A549 (cell line): ENCODE measurements around the gene GANAB. TPM values are rescaled to one million over a fixed set of nuclear protein-coding genes. Genes with fewer than 3 reads are reported as not detected.

ENCODE experiments used
- ATAC-seq, 2 experiments: fragments of 200-7000 bp in 1 of 2; fragments of >200 bp in 1 of 2; cut with Nextera tagmentation in 1 of 2; cut with Tn5 transposase in 1 of 2; 3 replicates each; pipeline versions ENCODE4 v1.8.0 to v1.9.1; 2018 to 2020; ENCODE audit warnings: mild to moderate bottlenecking in 1 of 2, moderate library complexity in 1 of 2
- CTCF ChIA-PET: fragments of 300-600 bp; sonication (Branson Sonifier 250); formaldehyde crosslinking; extraction: SDS; loops from one replicate; lab custom pipeline; 2021; ENCODE audit warnings: antibody characterized with exemption, inconsistent platforms; lab: Yijun Ruan, JAX
- POLR2A ChIA-PET: fragments of 350-600 bp; formaldehyde crosslinking; extraction: SDS; loops from one replicate; lab custom pipeline; 2021; ENCODE audit warnings: antibody characterized with exemption, inconsistent platforms; lab: Yijun Ruan, JAX
- DNase-seq, 2 experiments: peaks; one replicate each; pipeline versions ENCODE4 v3.0.0 to v3.0.0-alpha.2; 2011 to 2016; ENCODE audit warnings: low read depth in 1 of 2, low spot score in 1 of 2
- FAIRE-seq: peaks from 2 replicates; lab custom pipeline; 2011; peaks lifted over from hg19 to GRCh38; lab: Jason Lieb, UNC
- H3K27ac ChIP-seq, 2 experiments: fragments of >200 bp; sonication (Bioruptor Twin); formaldehyde crosslinking; 3 replicates each; pipeline ENCODE4 v1.5.1; 2016 to 2017
- H3K4me1 ChIP-seq: fragments of >200 bp; sonication (Bioruptor Twin); formaldehyde crosslinking; 3 replicates; pipeline ENCODE4 v1.6.1; 2016
- H3K4me2 ChIP-seq: fragments of >200 bp; sonication (Bioruptor Twin); formaldehyde crosslinking; 3 replicates; pipeline ENCODE4 v1.6.1; 2016
- H3K4me3 ChIP-seq: fragments of >200 bp; sonication (Bioruptor Twin); formaldehyde crosslinking; 3 replicates; pipeline ENCODE4 v1.5.1; 2016
- H3K9me3 ChIP-seq: fragments of >200 bp; sonication (Bioruptor Twin); formaldehyde crosslinking; 3 replicates; pipeline ENCODE4 v1.6.1; 2016
- BCL3 ChIP-seq: fragments of >200 bp; sonication (Bioruptor Twin); formaldehyde crosslinking; IDR thresholded peaks from 3 replicates; pipeline ENCODE4 v1.6.1; 2016
- BHLHE40 ChIP-seq: IDR thresholded peaks from 2 replicates; pipeline ENCODE4 v1.6.1; 2012; ENCODE audit warnings: low read depth, low read length, inconsistent platforms
- CBX2 ChIP-seq: fragments of 200-600 bp; sonication (generic); IDR thresholded peaks from 2 replicates; pipeline ENCODE4 v1.6.1; 2016; ENCODE audit warnings: low read depth, mild to moderate bottlenecking, borderline replicate concordance
- CBX8 ChIP-seq: fragments of 200-600 bp; sonication (generic); IDR thresholded peaks from 2 replicates; pipeline ENCODE4 v1.6.1; 2016
- EHF ChIP-seq: fragments of 250-450 bp; sonication (Bioruptor Pico); IDR thresholded peaks from 2 replicates; pipeline ENCODE4 v1.5.0; 2020; ENCODE audit warnings: mild to moderate bottlenecking
- EP300 ChIP-seq, 2 experiments: fragments of >200 bp; sonication (Bioruptor Twin); formaldehyde crosslinking; IDR thresholded peaks; 2 replicates in 1 of 2; 3 replicates in 1 of 2; pipeline ENCODE4 v1.6.1; 2016 to 2017
- ESRRA ChIP-seq: fragments of 150-350 bp; IDR thresholded peaks from 2 replicates; pipeline ENCODE4 v1.6.1; 2014; ENCODE audit warnings: mild to moderate bottlenecking, low read length, borderline replicate concordance
- FOSL2 ChIP-seq, 2 experiments: fragments of 450-650 bp in 1 of 2; fragments of >200 bp in 1 of 2; sonication (Bioruptor Twin) in 1 of 2; formaldehyde crosslinking; IDR thresholded peaks; 2 replicates each; pipeline versions ENCODE4 v1.5.0 to v1.6.1; 2016 to 2020; ENCODE audit warnings: mild to moderate bottlenecking in 1 of 2, moderate library complexity in 1 of 2
- FOXS1 ChIP-seq: fragments of 250-450 bp; sonication (Bioruptor Pico); IDR thresholded peaks from 2 replicates; pipeline ENCODE4 v1.5.0; 2020; ENCODE audit warnings: mild to moderate bottlenecking, moderate library complexity
- HEYL ChIP-seq: fragments of 250-450 bp; sonication (Bioruptor Pico); IDR thresholded peaks from 2 replicates; pipeline ENCODE4 v1.8.0; 2021; ENCODE audit warnings: mild to moderate bottlenecking, moderate library complexity
- HOXA7 ChIP-seq: fragments of 250-450 bp; sonication (Bioruptor Pico); IDR thresholded peaks from 2 replicates; pipeline ENCODE4 v1.5.0; 2020; ENCODE audit warnings: mild to moderate bottlenecking, moderate library complexity
- KDM1A ChIP-seq: fragments of 200-600 bp; sonication (generic); IDR thresholded peaks from 2 replicates; pipeline ENCODE4 v1.6.1; 2016; ENCODE audit warnings: low read depth, mild to moderate bottlenecking
- KDM5A ChIP-seq: fragments of 200-600 bp; sonication (generic); IDR thresholded peaks from 2 replicates; pipeline ENCODE4 v1.6.1; 2016; ENCODE audit warnings: antibody characterized with exemption, mild to moderate bottlenecking
- MAFK ChIP-seq: fragments of 450-650 bp; IDR thresholded peaks from 2 replicates; pipeline ENCODE4 v1.6.1; 2014; ENCODE audit not compliant: partially characterized antibody
- MAZ ChIP-seq: fragments of 150-350 bp; IDR thresholded peaks from 2 replicates; pipeline ENCODE4 v1.6.1; 2014; ENCODE audit warnings: antibody characterized with exemption, low read depth, low read length, borderline replicate concordance
- NPAS2 ChIP-seq: fragments of 250-450 bp; sonication (Bioruptor Pico); IDR thresholded peaks from 2 replicates; pipeline ENCODE4 v1.8.0; 2022; ENCODE audit warnings: mild to moderate bottlenecking, moderate library complexity, borderline replicate concordance
- PHF8 ChIP-seq: fragments of 200-600 bp; sonication (generic); IDR thresholded peaks from 2 replicates; pipeline ENCODE4 v1.6.1; 2016; ENCODE audit warnings: low read depth, mild to moderate bottlenecking, antibody characterized with exemption, moderate library complexity, borderline replicate concordance
- POLR2A ChIP-seq: IDR thresholded peaks from 2 replicates; pipeline ENCODE4 v1.6.1; 2012; ENCODE audit warnings: mild to moderate bottlenecking, low read length
- POLR2AphosphoS2 ChIP-seq: conservative IDR thresholded peaks from 2 replicates; pipeline ENCODE4 v1.6.1; 2012; ENCODE audit warnings: low read length, improper control_type of control experiment, inconsistent platforms
- RAD21 ChIP-seq, 2 experiments: fragments of >200 bp in 1 of 2; sonication (Bioruptor Twin) in 1 of 2; formaldehyde crosslinking in 1 of 2; IDR thresholded peaks in 1 of 2; conservative IDR thresholded peaks in 1 of 2; 2 replicates in 1 of 2; 3 replicates in 1 of 2; pipeline ENCODE4 v1.6.1; 2012 to 2018; ENCODE audit warnings: inconsistent platforms in 1 of 2
- RCOR1 ChIP-seq: fragments of 150-350 bp; IDR thresholded peaks from 2 replicates; pipeline ENCODE4 v1.6.1; 2014; ENCODE audit warnings: antibody characterized with exemption, low read length, low read depth
- RFX5 ChIP-seq: fragments of 450-650 bp; IDR thresholded peaks from 2 replicates; pipeline ENCODE4 v1.7.1; 2014; ENCODE audit warnings: antibody characterized with exemption, mild to moderate bottlenecking, moderate library complexity
- RNF2 ChIP-seq: fragments of 200-600 bp; sonication (generic); IDR thresholded peaks from 2 replicates; pipeline ENCODE4 v1.6.1; 2016; ENCODE audit warnings: low read depth, mild to moderate bottlenecking, antibody characterized with exemption, moderate library complexity, borderline replicate concordance
- TP53 ChIP-seq: fragments of 250-450 bp; sonication (Bioruptor Pico); IDR thresholded peaks from 2 replicates; pipeline ENCODE4 v1.5.0; 2021; ENCODE audit warnings: mild to moderate bottlenecking, moderate library complexity
- ZNF302 ChIP-seq: fragments of 250-450 bp; sonication (Bioruptor Pico); IDR thresholded peaks from 2 replicates; pipeline ENCODE4 v1.9.0; 2021; ENCODE audit warnings: inconsistent platforms, mild to moderate bottlenecking, moderate library complexity
- WGBS: methylation state at CpG from one replicate; pipeline ENCODE4 v1.1.6; 2017; ENCODE audit errors: missing lambda C conversion rate; 5-methylcytosine and 5-hydroxymethylcytosine counted together
- polyA plus RNA-seq, 4 experiments: library from polyadenylated mRNA; depleted of rRNA in 3 of 4; stranded (reverse); fragments of >200 nt; fragmentation: RNase III in 1 of 4; extraction: RNeasy Plus Mini Kit Qiagen cat#74134 plus additional on column Dnase treatment in 1 of 4; gene quantifications; 2 replicates in 3 of 4; 3 replicates in 1 of 4; pipeline ENCODE4 v1.2.3, GENCODE V29; 2011 to 2017
- TF ChIP-seq, protein P1 (sequence below): IDR thresholded peaks from 2 replicates; pipeline ENCODE4 v1.6.1; 2012
- TF ChIP-seq, protein P2 (sequence below): fragments of 150-350 bp; IDR thresholded peaks from 2 replicates; pipeline ENCODE4 v1.6.1; 2014; ENCODE audit warnings: low read depth, mild to moderate bottlenecking, low read length

GANAB gene
- polyA plus RNA-seq, 2 of the 4 experiments (the other 2 are of a cell fraction): 215 to 220 TPM

GRCh38 chr11:62605902-62606301 lies 40.5 kb downstream of the GANAB start:
- no peak for FAIRE-seq
- ChIA-PET POLR2A (interaction anchor here (1.1 kb wide), 2 partner anchors 14 to 47 kb away, joined by 3 read pairs; partner anchors contain the start of genes INTS5 and TUT1), CTCF (interaction anchor here (0.9 to 2.3 kb wide), 6 partner anchors 12 to 211 kb away, joined by 3 to 8 read pairs (median 4); no protein-coding TSS in a partner anchor)
- WGBS: 95% methylated on average over 14 of the region's 15 CpGs
- no peak for ATAC-seq
- peaks cover 16% of the 10 kb centered on the region for H3K4me1 ChIP-seq
- TF ChIP-seq ZNF302 (CRISPR knock-in tag): no peak
- no peak for TF ChIP-seq CBX8
- no peak for TF ChIP-seq KDM5A
- no peak for TF ChIP-seq MAFK
- no peak for TF ChIP-seq HOXA7
- TF ChIP-seq, protein P1, sequence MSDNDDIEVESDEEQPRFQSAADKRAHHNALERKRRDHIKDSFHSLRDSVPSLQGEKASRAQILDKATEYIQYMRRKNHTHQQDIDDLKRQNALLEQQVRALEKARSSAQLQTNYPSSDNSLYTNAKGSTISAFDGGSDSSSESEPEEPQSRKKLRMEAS: no peak
- no peak for TF ChIP-seq FOXS1 (CRISPR knock-in tag)
- no peak for TF ChIP-seq BCL3
- no peak for TF ChIP-seq RCOR1
- TF ChIP-seq ESRRA: no peak
- TF ChIP-seq, protein P2, sequence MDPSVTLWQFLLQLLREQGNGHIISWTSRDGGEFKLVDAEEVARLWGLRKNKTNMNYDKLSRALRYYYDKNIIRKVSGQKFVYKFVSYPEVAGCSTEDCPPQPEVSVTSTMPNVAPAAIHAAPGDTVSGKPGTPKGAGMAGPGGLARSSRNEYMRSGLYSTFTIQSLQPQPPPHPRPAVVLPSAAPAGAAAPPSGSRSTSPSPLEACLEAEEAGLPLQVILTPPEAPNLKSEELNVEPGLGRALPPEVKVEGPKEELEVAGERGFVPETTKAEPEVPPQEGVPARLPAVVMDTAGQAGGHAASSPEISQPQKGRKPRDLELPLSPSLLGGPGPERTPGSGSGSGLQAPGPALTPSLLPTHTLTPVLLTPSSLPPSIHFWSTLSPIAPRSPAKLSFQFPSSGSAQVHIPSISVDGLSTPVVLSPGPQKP: no peak
- TF ChIP-seq RFX5: no peak
- TF ChIP-seq EHF (CRISPR knock-in tag): no peak
- no peak for TF ChIP-seq BHLHE40
- no peak for TF ChIP-seq TP53 (CRISPR knock-in tag)
- TF ChIP-seq NPAS2 (CRISPR knock-in tag): no peak
- TF ChIP-seq POLR2AphosphoS2: no peak
- TF ChIP-seq MAZ: no peak
- TF ChIP-seq EP300 (IDR thresholded peaks at IDR 0.05): no peak
- no peak for TF ChIP-seq FOSL2 (IDR thresholded peaks at IDR 0.05)
- TF ChIP-seq FOSL2 (CRISPR knock-in tag; IDR thresholded peaks at IDR 0.05): no peak
- no peaks in the 10 kb centered on the region for H3K9me3 ChIP-seq
- H3K4me3 ChIP-seq: no peak overlapping the region
- DNase-seq: no peak
- no peak overlapping the region for H3K4me2 ChIP-seq
- no peak overlapping the region for H3K27ac ChIP-seq

DNA sequence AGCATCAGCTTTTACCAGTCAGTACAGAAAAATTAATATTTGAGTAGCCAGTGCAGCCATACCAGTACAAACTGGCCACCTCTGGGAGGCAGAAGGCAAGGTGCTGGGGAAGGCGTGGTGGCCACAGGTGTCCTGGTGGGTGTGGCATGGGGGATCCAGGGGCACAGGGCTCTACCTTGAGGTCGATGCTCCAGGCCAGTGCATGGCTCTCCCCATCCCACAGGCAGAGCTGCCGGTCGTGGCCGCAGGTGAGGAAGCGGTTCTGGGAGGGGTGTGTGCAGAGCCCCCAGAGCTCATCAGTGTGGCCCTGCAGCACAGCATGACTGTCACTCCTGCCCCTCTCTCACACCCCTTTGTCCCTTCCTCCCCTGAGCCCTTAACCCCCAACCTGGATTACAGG lies 40.9 kb downstream of the GANAB start:
- Histone ChIP-seq H3K9me3 (no peaks in the 10 kb centered on the region), H3K4me2 (no peak overlapping the region), H3K27ac (no peak overlapping the region), H3K4me3 (no peak overlapping the region), H3K4me1 (peaks cover 12% of the 10 kb centered on the region)
- POLR2A ChIA-PET: interaction anchor here (1.1 to 1.2 kb wide), 3 partner anchors 14 to 47 kb away, joined by 3 to 7 read pairs (median 3); partner anchors contain the start of genes INTS5 and TUT1
- TF ChIP-seq PHF8 (no peak), KDM1A (no peak), MAZ (no peak), POLR2A (no peak), KDM5A (no peak), RNF2 (no peak), RAD21 (conservative IDR thresholded peaks at IDR 0.05 in 1 of 2, IDR thresholded peaks at IDR 0.05 in 1 of 2) (no peak), RCOR1 (no peak), FOSL2 (IDR thresholded peaks at IDR 0.05) (no peak), FOSL2 (CRISPR knock-in tag; IDR thresholded peaks at IDR 0.05) (no peak), CBX2 (no peak), HEYL (CRISPR knock-in tag) (no peak)
- ATAC-seq (no peak), DNase-seq (no peak), FAIRE-seq (no peak)
- WGBS: 86% methylated on average over 6 of the region's 6 CpGs
- CTCF ChIA-PET: interaction anchor here (0.9 to 2.9 kb wide), 5 partner anchors 11 to 210 kb away, joined by 3 to 12 read pairs (median 7); partner anchors contain the start of gene TUT1
